Mesendoderm (in vitro differentiated cells): ENCODE results near the gene CDH16.

Source experiments
- DNase-seq: peaks from one replicate; pipeline ENCODE4 v3.0.0; 2013
- H2AK5ac ChIP-seq: 2 replicates; pipeline ENCODE4 v1.6.1; 2013; ENCODE audit warnings: low read length, inconsistent platforms
- H2BK120ac ChIP-seq: 2 replicates; pipeline ENCODE4 v1.6.1; 2013; ENCODE audit warnings: low read depth, mild to moderate bottlenecking, low read length, moderate library complexity, mixed read lengths
- H2BK15ac ChIP-seq: replicated peaks from 2 replicates; pipeline ENCODE4 v1.6.1; 2013; ENCODE audit warnings: low read depth, mild to moderate bottlenecking, moderate library complexity
- H2BK5ac ChIP-seq: 2 replicates; pipeline ENCODE4 v1.6.1; 2013; ENCODE audit warnings: low read length, inconsistent platforms
- H3K18ac ChIP-seq: 2 replicates; pipeline ENCODE4 v1.6.1; 2013; ENCODE audit warnings: mild to moderate bottlenecking, low read length, mixed read lengths
- H3K23ac ChIP-seq: one replicate; pipeline ENCODE4 v1.6.1; 2013; ENCODE audit warnings: low read length
- H3K27ac ChIP-seq: 2 replicates; pipeline ENCODE4 v1.5.1; 2013; ENCODE audit warnings: low read depth, mild to moderate bottlenecking, inconsistent platforms, low read length, moderate library complexity
- H3K27me3 ChIP-seq: 2 replicates; pipeline ENCODE4 v1.6.1; 2013; ENCODE audit warnings: low read length, control low read depth, mild to moderate bottlenecking, inconsistent platforms; ENCODE audit not compliant: insufficient read depth, poor library complexity
- H3K36me3 ChIP-seq: 2 replicates; pipeline ENCODE4 v1.6.1; 2013; ENCODE audit warnings: low read length, inconsistent platforms; ENCODE audit not compliant: control insufficient read depth, insufficient read depth
- H3K4ac ChIP-seq: one replicate; pipeline ENCODE4 v1.6.1; 2013; ENCODE audit warnings: low read depth, mild to moderate bottlenecking, low read length, moderate library complexity
- H3K4me1 ChIP-seq: 2 replicates; pipeline ENCODE4 v1.6.1; 2013; ENCODE audit warnings: low read depth, low read length, inconsistent platforms; ENCODE audit not compliant: control insufficient read depth
- H3K4me2 ChIP-seq: 2 replicates; pipeline ENCODE4 v1.6.1; 2013; ENCODE audit warnings: low read length
- H3K4me3 ChIP-seq: 2 replicates; pipeline ENCODE4 v1.5.1; 2013; ENCODE audit warnings: mild to moderate bottlenecking, low read length
- H3K56ac ChIP-seq: one replicate; pipeline ENCODE4 v1.6.1; 2013; ENCODE audit warnings: low read length
- H3K79me1 ChIP-seq: 2 replicates; pipeline ENCODE4 v1.6.1; 2013; ENCODE audit warnings: low read length, inconsistent platforms
- H3K79me2 ChIP-seq: 2 replicates; pipeline ENCODE4 v1.6.1; 2013; ENCODE audit warnings: mild to moderate bottlenecking, low read length; ENCODE audit not compliant: control insufficient read depth, insufficient read depth
- H3K9ac ChIP-seq: 2 replicates; pipeline ENCODE4 v1.6.1; 2013; ENCODE audit warnings: low read length, inconsistent platforms
- H4K5ac ChIP-seq: one replicate; pipeline ENCODE4 v1.6.1; 2013; ENCODE audit warnings: low read length
- H4K8ac ChIP-seq: one replicate; pipeline ENCODE4 v1.6.1; 2013; ENCODE audit warnings: low read depth, mild to moderate bottlenecking, control low read depth, low read length, moderate library complexity
- WGBS: extraction: QIAGEN DNeasy Blood & Tissue Kit; methylation state at CpG from one replicate; pipeline ENCODE4 v1.1.7; 2013; ENCODE audit warnings: low lambda C conversion rate, missing lambda C conversion rate; ENCODE audit not compliant: insufficient coverage; ENCODE audit errors: extremely low coverage; 5-methylcytosine and 5-hydroxymethylcytosine counted together

Gene CDH16

GRCh38 chr16:66948837-66949225, 30.1 kb upstream of the CDH16 start:
- Histone ChIP-seq H2BK15ac (no peak overlapping the region), H3K4ac (no peak overlapping the region), H3K56ac (no peak overlapping the region), H3K79me2 (no peaks in the 10 kb centered on the region), H4K5ac (no peak overlapping the region), H3K4me2 (no peak overlapping the region), H4K8ac (no peak overlapping the region), H3K4me1 (no peaks in the 10 kb centered on the region), H2BK120ac (no peak overlapping the region), H3K18ac (no peak overlapping the region), H3K79me1 (no peaks in the 10 kb centered on the region), H3K27me3 (peaks cover 11% of the 10 kb centered on the region), H3K27ac (no peak overlapping the region), H2AK5ac (no peak overlapping the region), H2BK5ac (no peak overlapping the region), H3K36me3 (no peaks in the 10 kb centered on the region), H3K4me3 (no peak overlapping the region), H3K9ac (no peak overlapping the region), H3K23ac (no peak overlapping the region)
- DNase-seq, result no peak
- WGBS, result no CpG with 5 or more reads among the region's 21 CpGs

DNA sequence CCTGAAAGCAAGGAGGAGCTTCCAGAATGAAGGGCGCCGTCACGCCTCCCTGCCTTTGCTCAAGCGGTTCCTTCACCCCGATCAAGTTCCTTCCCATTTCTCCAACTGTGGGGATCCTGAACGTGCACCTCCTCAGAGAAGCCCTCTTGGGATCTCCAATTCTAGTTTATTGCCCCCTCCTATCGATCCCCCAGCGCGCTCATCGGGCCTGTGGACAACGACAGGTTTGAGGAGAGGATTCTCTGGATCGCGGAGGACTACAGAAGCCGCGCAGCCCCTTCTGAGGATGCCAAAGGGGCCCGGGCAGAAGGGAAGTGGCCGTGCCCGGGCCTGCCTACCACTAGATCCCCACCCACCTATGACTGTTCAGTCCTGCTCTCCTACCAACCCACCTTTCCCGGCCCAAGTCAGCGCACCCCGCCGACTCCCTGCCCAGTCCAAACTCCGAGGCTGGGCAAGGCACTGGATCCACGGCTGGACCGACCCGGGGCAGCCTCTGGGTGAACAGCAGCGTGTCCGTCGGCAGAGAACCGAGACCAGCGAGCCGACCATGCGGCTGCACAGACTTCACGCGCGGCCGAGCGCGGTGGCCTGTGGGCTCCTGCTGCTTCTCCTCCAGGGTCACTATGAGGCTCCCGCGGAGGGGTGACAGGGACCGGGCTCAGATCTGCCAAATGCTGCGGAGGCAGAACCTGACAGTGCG, 29.6 kb upstream of the CDH16 start:
- Histone ChIP-seq H3K36me3 (no peaks in the 10 kb centered on the region), H3K79me2 (no peaks in the 10 kb centered on the region), H2BK15ac (no peak overlapping the region), H2AK5ac (no peak overlapping the region), H4K8ac (no peak overlapping the region), H3K4me1 (no peaks in the 10 kb centered on the region), H2BK120ac (no peak overlapping the region), H3K9ac (no peak overlapping the region), H3K27me3 (peaks cover 11% of the 10 kb centered on the region), H4K5ac (no peak overlapping the region), H3K79me1 (no peaks in the 10 kb centered on the region), H2BK5ac (no peak overlapping the region), H3K4ac (no peak overlapping the region), H3K56ac (no peak overlapping the region), H3K18ac (no peak overlapping the region), H3K23ac (no peak overlapping the region), H3K4me2 (no peak overlapping the region), H3K4me3 (no peak overlapping the region), H3K27ac (no peak overlapping the region)
- DNase-seq, result no peak
- WGBS, result no CpG with 5 or more reads among the region's 44 CpGs

- no CpG with 5 or more reads among the region's 23 CpGs for WGBS
- H3K4me3 ChIP-seq, result no peak overlapping the region
These were observed 28.8 kb upstream of the CDH16 start for GRCh38 chr16:66947302-66948065.

GRCh38 chr16:66946974-66947301, 28.3 kb upstream of the CDH16 start:
- H3K18ac ChIP-seq, result no peak overlapping the region
- H3K4me1 ChIP-seq, result no peaks in the 10 kb centered on the region
- no peaks in the 10 kb centered on the region for H3K79me2 ChIP-seq
- no peak overlapping the region for H2BK5ac ChIP-seq
- no CpG with 5 or more reads among the region's 5 CpGs for WGBS
- no peak overlapping the region for H2AK5ac ChIP-seq
- H2BK15ac ChIP-seq, result no peak overlapping the region
- no peak overlapping the region for H2BK120ac ChIP-seq
- H3K4ac ChIP-seq, result no peak overlapping the region
- no peak overlapping the region for H3K4me3 ChIP-seq
- H4K5ac ChIP-seq, result no peak overlapping the region
- no peak overlapping the region for H4K8ac ChIP-seq
- H3K23ac ChIP-seq, result no peak overlapping the region
- H3K4me2 ChIP-seq, result no peak overlapping the region
- no peaks in the 10 kb centered on the region for H3K79me1 ChIP-seq
- peaks cover 11% of the 10 kb centered on the region for H3K27me3 ChIP-seq
- H3K36me3 ChIP-seq, result peaks cover 2% of the 10 kb centered on the region
- DNase-seq, result no peak
- no peak overlapping the region for H3K27ac ChIP-seq
- no peak overlapping the region for H3K56ac ChIP-seq
- H3K9ac ChIP-seq, result no peak overlapping the region

More at GRCh38 chr16:66947302-66948065, 28.8 kb upstream of the CDH16 start:
- Histone ChIP-seq H3K18ac (no peak overlapping the region), H2BK5ac (no peak overlapping the region), H2BK120ac (no peak overlapping the region), H2AK5ac (no peak overlapping the region), H3K4me2 (peak overlapping the region; percentile 22), H3K79me2 (no peaks in the 10 kb centered on the region), H3K9ac (no peak overlapping the region), H3K4me1 (no peaks in the 10 kb centered on the region), H4K8ac (no peak overlapping the region), H3K27ac (no peak overlapping the region), H2BK15ac (no peak overlapping the region), H3K27me3 (peaks cover 11% of the 10 kb centered on the region), H3K4ac (no peak overlapping the region), H3K56ac (no peak overlapping the region), H3K36me3 (no peaks in the 10 kb centered on the region), H3K23ac (no peak overlapping the region), H4K5ac (no peak overlapping the region), H3K79me1 (no peaks in the 10 kb centered on the region)
- DNase-seq, result peak; percentile 86

- H3K56ac ChIP-seq, result no peak overlapping the region
- no peaks in the 10 kb centered on the region for H3K79me2 ChIP-seq
- no peak overlapping the region for H3K4ac ChIP-seq
- no peak overlapping the region for H4K5ac ChIP-seq
- H2BK15ac ChIP-seq, result no peak overlapping the region
- H4K8ac ChIP-seq, result no peak overlapping the region
- WGBS, result no CpG with 5 or more reads among the region's 7 CpGs
- no peak overlapping the region for H3K27ac ChIP-seq
- H3K36me3 ChIP-seq, result peaks cover 2% of the 10 kb centered on the region
- no peak overlapping the region for H3K4me3 ChIP-seq
- peaks cover 11% of the 10 kb centered on the region for H3K27me3 ChIP-seq
- H2BK120ac ChIP-seq, result no peak overlapping the region
- no peak overlapping the region for H2AK5ac ChIP-seq
- H3K18ac ChIP-seq, result no peak overlapping the region
- H3K4me2 ChIP-seq, result no peak overlapping the region
- no peak overlapping the region for H3K9ac ChIP-seq
- H3K23ac ChIP-seq, result no peak overlapping the region
- no peaks in the 10 kb centered on the region for H3K4me1 ChIP-seq
- H3K79me1 ChIP-seq, result no peaks in the 10 kb centered on the region
- H2BK5ac ChIP-seq, result no peak overlapping the region
- DNase-seq, result no peak
These were observed 27.9 kb upstream of the CDH16 start for GRCh38 chr16:66946541-66946940.
